Endothelial cell of umbilical vein (primary cell): ENCODE data around the gene DNAH6. TPM values are rescaled to one million over a fixed set of nuclear protein-coding genes. Genes with fewer than 3 reads are reported as not detected.

Source experiments
- BruUV-seq: library from RNA; stranded (reverse); fragments of 400-500 nt; replicated peaks from 2 replicates; lab custom pipeline; 2021; lab: Mats Ljungman, UMichigan
- CTCF ChIA-PET: fragments of 300-600, 350-600 bp; sonication (Branson Sonifier 250); formaldehyde crosslinking; loops from one replicate; lab custom pipeline; 2021; ENCODE audit warnings: antibody characterized with exemption, inconsistent platforms; lab: Charles Lee
- POLR2A ChIA-PET: fragments of 300-600, 350-600 bp; sonication (Branson Sonifier 250); formaldehyde crosslinking; loops from one replicate; lab custom pipeline; 2021; ENCODE audit warnings: antibody characterized with exemption, inconsistent platforms; lab: Charles Lee
- DNase-seq: peaks from one replicate; pipeline ENCODE4 v3.0.0-alpha.2; 2011; ENCODE audit warnings: low read depth, low spot score
- FAIRE-seq: peaks from 2 replicates; lab custom pipeline; 2011; peaks lifted over from hg19 to GRCh38; lab: Jason Lieb, UNC
- H2AFZ ChIP-seq: 2 replicates; pipeline ENCODE4 v1.6.0; 2012; ENCODE audit warnings: low read depth, low read length, control low read depth, inconsistent platforms
- H3K27ac ChIP-seq: 2 replicates; pipeline ENCODE4 v1.5.1; 2011; ENCODE audit warnings: low read depth, mild to moderate bottlenecking, control low read depth, low read length, moderate library complexity; ENCODE audit not compliant: insufficient read depth
- H3K27me3 ChIP-seq, 2 experiments: 2 replicates each; pipeline versions ENCODE4 v1.6.0 to v1.6.1; 2011; ENCODE audit warnings: low read length in 2 of 2, mixed read lengths in 1 of 2; ENCODE audit not compliant: control insufficient read depth in 2 of 2, insufficient read depth in 2 of 2
- H3K36me3 ChIP-seq, 2 experiments: 2 replicates in 1 of 2; 3 replicates in 1 of 2; pipeline ENCODE4 v1.5.1; 2011; ENCODE audit warnings: low read length in 2 of 2, mild to moderate bottlenecking in 1 of 2, moderate library complexity in 1 of 2; ENCODE audit not compliant: control insufficient read depth in 2 of 2, insufficient read depth in 2 of 2; ENCODE audit errors: extremely low read depth in 1 of 2
- H3K4me1 ChIP-seq: 3 replicates; pipeline ENCODE4 v1.5.1; 2011; ENCODE audit warnings: mild to moderate bottlenecking, low read length; ENCODE audit not compliant: control insufficient read depth, insufficient read depth; ENCODE audit errors: extremely low read depth
- H3K4me2 ChIP-seq: 2 replicates; pipeline ENCODE4 v1.6.1; 2011; ENCODE audit warnings: low read length, control low read depth, mixed read lengths; ENCODE audit not compliant: insufficient read depth
- H3K4me3 ChIP-seq, 3 experiments: fragments of 200-600 bp in 1 of 3; sonication (generic), shearing (Covaris generic) in 1 of 3; replicated peaks in 1 of 3; 2 replicates each; pipeline ENCODE4 v1.5.1; 2011 to 2016; ENCODE audit warnings: control low read depth in 3 of 3, low read length in 3 of 3, mild to moderate bottlenecking in 2 of 3, inconsistent platforms in 1 of 3, low read depth in 1 of 3, moderate library complexity in 1 of 3; ENCODE audit not compliant: insufficient read depth in 1 of 3
- H3K79me2 ChIP-seq: 2 replicates; pipeline ENCODE4 v1.6.0; 2012; ENCODE audit warnings: low read length, inconsistent platforms; ENCODE audit not compliant: control insufficient read depth, insufficient read depth
- H3K9ac ChIP-seq: replicated peaks from 2 replicates; pipeline ENCODE3; 2011; ENCODE audit warnings: low read length, control low read depth; ENCODE audit not compliant: insufficient read depth; ENCODE audit errors: extremely low read depth
- H3K9me1 ChIP-seq: replicated peaks from 3 replicates; pipeline ENCODE4 v1.6.0; 2011; ENCODE audit warnings: mild to moderate bottlenecking, low read length; ENCODE audit not compliant: control insufficient read depth, insufficient read depth; ENCODE audit errors: extremely low read depth
- H3K9me3 ChIP-seq: replicated peaks from 2 replicates; pipeline ENCODE4 v1.5.1; 2012; ENCODE audit warnings: low read length, inconsistent platforms; ENCODE audit not compliant: control insufficient read depth, insufficient read depth
- H4K20me1 ChIP-seq: replicated peaks from 2 replicates; pipeline ENCODE3; 2011; ENCODE audit warnings: mild to moderate bottlenecking, low read length; ENCODE audit not compliant: control insufficient read depth, insufficient read depth; ENCODE audit errors: extremely low read depth
- EZH2 ChIP-seq: IDR thresholded peaks from 2 replicates; pipeline ENCODE4 v1.6.1; 2012; ENCODE audit warnings: borderline replicate concordance, low read depth, mild to moderate bottlenecking, moderate library complexity, low read length, inconsistent platforms; ENCODE audit not compliant: severe bottlenecking
- FOS ChIP-seq: IDR thresholded peaks from 2 replicates; pipeline ENCODE4 v1.6.1; 2011; ENCODE audit warnings: mild to moderate bottlenecking, low read length, moderate library complexity, borderline replicate concordance; ENCODE audit not compliant: insufficient read depth
- GATA2 ChIP-seq: IDR thresholded peaks from 2 replicates; pipeline ENCODE4 v1.7.0; 2011; ENCODE audit warnings: low read depth, mild to moderate bottlenecking, moderate library complexity, mixed read lengths, low read length; ENCODE audit not compliant: insufficient read length, insufficient read depth
- JUN ChIP-seq: IDR thresholded peaks from 2 replicates; pipeline ENCODE4 v1.6.1; 2011; ENCODE audit warnings: borderline replicate concordance, low read depth; ENCODE audit not compliant: insufficient read length, insufficient read depth
- MYC ChIP-seq: IDR thresholded peaks from one replicate; pipeline ENCODE4 v1.6.1; 2011; ENCODE audit warnings: mild to moderate bottlenecking, low read depth, low read length
- POLR2A ChIP-seq: IDR thresholded peaks from 2 replicates; pipeline ENCODE4 v1.6.1; 2012; ENCODE audit warnings: low read depth, mild to moderate bottlenecking, control low read depth, low read length
- POLR2AphosphoS5 ChIP-seq: IDR thresholded peaks from 2 replicates; pipeline ENCODE4 v1.6.1; 2012; ENCODE audit warnings: low read depth, mild to moderate bottlenecking, control low read depth, low read length, moderate library complexity; ENCODE audit not compliant: insufficient read depth
- dilution Hi-C: fragments of 300-500 bp; cut with MboI; formaldehyde crosslinking; loops from one replicate; pipeline ENCODE4 v1.15.0; 2019; ENCODE audit warnings: low sequenced_read_pairs; ENCODE audit not compliant: extremely low pct_ligation_motif_present
- intact Hi-C: fragments of 100-400 bp; cut with micrococcal nuclease; formaldehyde crosslinking; loops from one replicate; pipeline ENCODE4 v1.10.0; 2022
- polyA plus RNA-seq, 4 experiments: library from polyadenylated mRNA; depleted of rRNA in 3 of 4; stranded (reverse) in 3 of 4; unstranded in 1 of 4; fragments of >200 nt; gene quantifications; 2 replicates each; pipeline versions ENCODE4 v1.2.1 to v1.2.3, GENCODE V29; 2011 to 2012; ENCODE audit warnings: missing spikeins in 1 of 4
- total RNA-seq: library from RNA; stranded (reverse); gene quantifications from 2 replicates; pipeline ENCODE4 v1.2.3, GENCODE V29; 2021
- TF ChIP-seq, protein P1 (sequence below): IDR thresholded peaks from 2 replicates; pipeline ENCODE4 v1.6.1; 2011; ENCODE audit not compliant: insufficient read depth, insufficient read length
- TF ChIP-seq, protein P2 (sequence below), 2 donors: IDR thresholded peaks; 1 replicate in 1 of 2; 2 replicates in 1 of 2; pipeline ENCODE4 v1.5.1; 2011; ENCODE audit warnings: low read length in 2 of 2, mild to moderate bottlenecking in 2 of 2, moderate library complexity in 2 of 2, control low read depth in 1 of 2, inconsistent platforms in 1 of 2, low read depth in 1 of 2; ENCODE audit not compliant: insufficient read depth in 1 of 2; ENCODE audit errors: extremely low read depth in 1 of 2

Gene DNAH6
- total and polyA plus RNA-seq, 2 donors (not counting 3 experiments of a cell fraction or from before 2014, with no cell fraction given), result 0.24 TPM; not detected in 1

DNA sequence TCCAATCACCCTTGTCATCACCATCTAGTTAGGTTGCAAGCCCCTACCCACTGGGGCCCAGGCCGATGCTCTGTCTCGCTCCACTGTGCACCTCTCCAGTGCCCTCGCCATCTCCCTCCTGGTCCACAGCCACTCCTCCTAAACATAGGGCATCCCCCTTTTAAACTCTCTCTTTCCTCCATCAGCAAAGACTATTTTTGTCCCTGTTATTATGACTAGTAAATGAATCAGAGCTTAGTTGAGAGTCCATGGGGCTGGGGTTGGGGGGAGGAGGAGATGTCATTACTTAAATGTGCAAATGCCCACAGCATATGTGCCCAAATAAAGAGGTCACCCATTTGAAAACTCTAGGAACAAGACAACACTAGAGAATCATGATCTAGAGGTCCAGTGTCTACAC, 197.1 kb downstream of the DNAH6 start:
- H3K36me3 ChIP-seq, result no peaks in the 10 kb centered on the region
- no peak for FAIRE-seq
- dilution Hi-C loops, result no loop called here

GRCh38 chr2:84716564-84716963, 200.3 kb downstream of the DNAH6 start:
- H3K9me3 ChIP-seq, result no peaks in the 10 kb centered on the region
- ChIA-PET CTCF (interaction anchor here (1.1 kb wide), 1 partner anchor 166 kb away, joined by 3 read pairs; no protein-coding TSS in a partner anchor), POLR2A (no interaction called here)
- no peaks in the 10 kb centered on the region for H3K9me1 ChIP-seq
- no peaks in the 10 kb centered on the region for H3K79me2 ChIP-seq
- no peak for TF ChIP-seq GATA2
- TF ChIP-seq POLR2A, result no peak
- no peak for TF ChIP-seq JUN
- TF ChIP-seq EZH2, result no peak
- TF ChIP-seq, protein P1, sequence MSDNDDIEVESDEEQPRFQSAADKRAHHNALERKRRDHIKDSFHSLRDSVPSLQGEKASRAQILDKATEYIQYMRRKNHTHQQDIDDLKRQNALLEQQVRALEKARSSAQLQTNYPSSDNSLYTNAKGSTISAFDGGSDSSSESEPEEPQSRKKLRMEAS, result no peak
- no peak for TF ChIP-seq MYC
- no peak for TF ChIP-seq FOS
- TF ChIP-seq, protein P2, sequence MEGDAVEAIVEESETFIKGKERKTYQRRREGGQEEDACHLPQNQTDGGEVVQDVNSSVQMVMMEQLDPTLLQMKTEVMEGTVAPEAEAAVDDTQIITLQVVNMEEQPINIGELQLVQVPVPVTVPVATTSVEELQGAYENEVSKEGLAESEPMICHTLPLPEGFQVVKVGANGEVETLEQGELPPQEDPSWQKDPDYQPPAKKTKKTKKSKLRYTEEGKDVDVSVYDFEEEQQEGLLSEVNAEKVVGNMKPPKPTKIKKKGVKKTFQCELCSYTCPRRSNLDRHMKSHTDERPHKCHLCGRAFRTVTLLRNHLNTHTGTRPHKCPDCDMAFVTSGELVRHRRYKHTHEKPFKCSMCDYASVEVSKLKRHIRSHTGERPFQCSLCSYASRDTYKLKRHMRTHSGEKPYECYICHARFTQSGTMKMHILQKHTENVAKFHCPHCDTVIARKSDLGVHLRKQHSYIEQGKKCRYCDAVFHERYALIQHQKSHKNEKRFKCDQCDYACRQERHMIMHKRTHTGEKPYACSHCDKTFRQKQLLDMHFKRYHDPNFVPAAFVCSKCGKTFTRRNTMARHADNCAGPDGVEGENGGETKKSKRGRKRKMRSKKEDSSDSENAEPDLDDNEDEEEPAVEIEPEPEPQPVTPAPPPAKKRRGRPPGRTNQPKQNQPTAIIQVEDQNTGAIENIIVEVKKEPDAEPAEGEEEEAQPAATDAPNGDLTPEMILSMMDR (IDR thresholded peaks at IDR 0.05; ENCODE audit: extremely low read depth in 1 of 2, insufficient read depth in 1 of 2, low read depth in 1 of 2, low read length in 2 of 2), result no peak
- no peak for TF ChIP-seq POLR2AphosphoS5
- H3K4me3 ChIP-seq, result no peak overlapping the region
- H3K27me3 ChIP-seq, result no peaks in the 10 kb centered on the region
- H3K27ac ChIP-seq, result no peak overlapping the region
- dilution Hi-C loops, result no loop called here
- no TSS peak for BruUV-seq
- intact Hi-C loops, result no loop called here
- no peak overlapping the region for H2AFZ ChIP-seq
- no peaks in the 10 kb centered on the region for H3K36me3 ChIP-seq
- no peaks in the 10 kb centered on the region for H3K4me1 ChIP-seq
- no peak overlapping the region for H3K9ac ChIP-seq
- H3K4me2 ChIP-seq, result no peak overlapping the region
- DNase-seq, result no peak
- no peak for FAIRE-seq
- H4K20me1 ChIP-seq, result no peaks in the 10 kb centered on the region

More for the DNA sequence above, 197.1 kb downstream of the DNAH6 start:
- Histone ChIP-seq H3K79me2 (no peaks in the 10 kb centered on the region), H3K27me3 (no peaks in the 10 kb centered on the region), H3K4me3 (no peak overlapping the region), H3K9ac (no peak overlapping the region), H3K4me2 (no peak overlapping the region), H4K20me1 (no peaks in the 10 kb centered on the region), H3K9me1 (no peaks in the 10 kb centered on the region), H3K4me1 (no peaks in the 10 kb centered on the region), H3K9me3 (no peaks in the 10 kb centered on the region), H2AFZ (no peak overlapping the region), H3K27ac (no peak overlapping the region)
- BruUV-seq, result no TSS peak
- POLR2A ChIA-PET, result no interaction called here
- TF ChIP-seq GATA2, result no peak
- no peak for TF ChIP-seq POLR2AphosphoS5
- TF ChIP-seq POLR2A, result no peak
- TF ChIP-seq, protein P2 (IDR thresholded peaks at IDR 0.05; ENCODE audit: extremely low read depth in 1 of 2, insufficient read depth in 1 of 2, low read depth in 1 of 2, low read length in 2 of 2), result no peak
- intact Hi-C loops, result no loop called here
- CTCF ChIA-PET, result no interaction called here
- DNase-seq, result no peak
